ENCODE data around the gene ST14.

Gene ST14

GRCh38 chr11:130159139-130159538, 443 bp upstream of the ST14 start:
- peak overlapping the region; percentile 98 for H3K27ac ChIP-seq
- TF ChIP-seq CTCF (conservative IDR thresholded peaks at IDR 0.05): no peak

- peak overlapping the region; percentile 98 for H3K27ac ChIP-seq
- TF ChIP-seq CTCF (conservative IDR thresholded peaks at IDR 0.05): no peak
Observed at GRCh38 chr11:130160498-130161155, 1.0 kb downstream of the ST14 start.

- TF ChIP-seq CTCF (conservative IDR thresholded peaks at IDR 0.05): no peak
- peak overlapping the region; percentile 98 for H3K27ac ChIP-seq
Observed at GRCh38 chr11:130161441-130162145, 2.0 kb downstream of the ST14 start.

- peak overlapping the region; percentile 98 for H3K27ac ChIP-seq
- no peak for TF ChIP-seq CTCF (conservative IDR thresholded peaks at IDR 0.05)
Observed at GRCh38 chr11:130162733-130163132, 3.2 kb downstream of the ST14 start.

GRCh38 chr11:130163346-130164220, 4.0 kb downstream of the ST14 start:
- TF ChIP-seq CTCF (conservative IDR thresholded peaks at IDR 0.05): peak; percentile 45
- peak overlapping the region; percentile 98 for H3K27ac ChIP-seq

GRCh38 chr11:130164221-130164570, 4.6 kb downstream of the ST14 start:
- TF ChIP-seq CTCF (conservative IDR thresholded peaks at IDR 0.05): no peak
- H3K27ac ChIP-seq: peak overlapping the region; percentile 98
